ENCODE measurements around the gene PRKN.

DNA sequence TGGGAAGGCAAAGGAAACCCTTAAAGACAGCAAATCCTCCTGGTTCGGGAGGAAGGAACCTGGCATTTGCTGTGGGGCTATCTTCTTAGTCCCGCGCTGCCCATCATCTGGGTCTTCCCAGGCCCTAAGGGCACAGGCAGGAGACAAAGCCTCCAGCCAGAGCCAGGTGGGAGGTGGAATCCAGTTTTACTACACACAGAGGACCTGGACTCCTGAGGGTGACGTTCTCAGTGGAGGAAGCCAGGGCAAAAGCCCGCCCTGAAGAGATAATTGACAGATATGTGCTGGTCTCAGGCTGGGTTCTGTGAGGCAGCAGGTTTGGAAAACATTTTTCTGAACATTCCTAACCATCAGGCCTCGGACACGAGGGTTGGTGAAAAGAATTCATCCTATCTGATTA, 1365.3 kb downstream of the PRKN start:
- TF ChIP-seq CTCF (IDR thresholded peaks at IDR 0.05) (no peak), POLR2A (IDR thresholded peaks at IDR 0.05) (no peak)
